ENCODE data around the gene RGS3.

The RGS3 gene

DNA sequence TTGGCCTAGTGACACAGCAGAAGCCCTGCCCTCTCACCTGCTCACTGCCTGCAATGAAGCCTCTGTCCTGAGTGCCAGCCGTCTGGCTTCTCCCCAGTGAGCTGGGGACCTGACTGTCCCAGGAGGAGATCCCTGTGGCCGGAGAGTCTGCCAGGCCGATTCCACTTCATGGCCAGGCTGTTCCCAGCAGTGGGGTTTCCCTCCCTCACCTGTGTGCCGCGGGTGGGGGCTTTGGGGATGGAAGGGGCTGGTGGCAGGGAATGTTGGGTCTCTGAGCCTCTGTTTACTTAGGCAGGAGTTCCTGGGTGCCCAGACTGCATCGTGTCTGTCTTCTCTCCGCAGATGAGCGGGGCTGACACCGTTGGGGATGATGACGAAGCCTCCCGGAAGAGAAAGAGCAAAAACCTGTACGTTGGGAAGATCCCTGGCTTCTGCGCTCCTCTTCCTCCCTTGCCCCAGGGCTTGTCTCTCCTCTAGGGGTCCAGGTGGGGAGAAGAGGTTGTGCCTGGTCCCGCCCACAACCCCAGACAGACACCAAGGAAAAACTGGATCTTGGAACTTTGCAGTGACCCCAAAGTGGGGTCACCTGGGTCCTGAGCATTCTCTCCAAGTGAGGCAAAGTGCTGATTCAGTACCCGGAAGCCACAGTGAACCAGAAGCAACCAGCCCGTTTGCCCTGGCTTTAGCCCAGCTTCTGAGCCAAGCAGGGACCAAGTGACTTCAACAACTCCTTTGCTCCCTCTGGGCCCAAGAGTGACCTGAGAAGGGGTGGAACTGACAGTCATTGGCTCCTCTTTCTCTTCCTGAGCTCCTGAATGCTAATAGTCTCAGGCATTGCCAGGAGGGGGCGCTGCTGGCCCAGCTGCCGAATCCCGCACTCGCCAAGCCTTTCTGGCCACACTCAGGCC is 127.7 kb downstream of the RGS3 start:
- peak; percentile 54 to 55 for DNase-seq

- DNase-seq: no peak
Measured at GRCh38 chr9:113591899-113592625, 128.5 kb downstream of the RGS3 start.

DNA sequence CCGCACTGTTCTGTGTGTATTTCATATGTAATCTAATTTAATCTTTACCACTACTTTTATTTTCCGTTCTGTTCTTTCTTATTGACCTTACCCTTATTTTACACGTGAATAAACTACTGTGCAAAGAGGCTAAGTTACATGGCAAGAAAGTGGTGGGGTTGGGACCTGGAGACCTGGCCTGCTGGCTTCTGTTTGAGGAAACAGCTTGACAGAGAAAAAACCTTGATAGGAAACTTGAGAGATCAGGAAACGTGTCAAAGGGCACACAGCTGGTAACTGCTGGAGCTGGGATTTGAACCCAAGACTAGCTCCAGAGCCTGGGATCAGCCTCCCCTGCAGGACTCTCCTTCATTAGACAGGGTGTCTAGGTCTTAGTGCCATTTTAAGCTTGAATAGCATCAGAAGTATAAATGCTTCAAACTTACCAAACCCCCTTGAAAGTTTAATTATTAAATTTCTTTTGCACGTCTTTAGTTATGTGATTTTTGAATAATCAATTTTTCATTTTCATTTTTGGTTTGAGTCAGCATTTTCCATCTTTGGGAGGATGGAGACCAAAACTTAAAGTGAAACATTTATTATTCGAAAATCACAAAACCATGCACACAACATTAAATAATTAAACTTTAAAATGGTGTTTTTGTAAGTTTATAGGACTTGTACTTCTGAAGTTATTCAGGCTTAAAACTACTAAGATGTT is 129.5 kb downstream of the RGS3 start:
- no peak for DNase-seq

GRCh38 chr9:113593682-113594281 is 130.3 kb downstream of the RGS3 start:
- DNase-seq: peak in 1 of 2 donors; percentile 16

DNA sequence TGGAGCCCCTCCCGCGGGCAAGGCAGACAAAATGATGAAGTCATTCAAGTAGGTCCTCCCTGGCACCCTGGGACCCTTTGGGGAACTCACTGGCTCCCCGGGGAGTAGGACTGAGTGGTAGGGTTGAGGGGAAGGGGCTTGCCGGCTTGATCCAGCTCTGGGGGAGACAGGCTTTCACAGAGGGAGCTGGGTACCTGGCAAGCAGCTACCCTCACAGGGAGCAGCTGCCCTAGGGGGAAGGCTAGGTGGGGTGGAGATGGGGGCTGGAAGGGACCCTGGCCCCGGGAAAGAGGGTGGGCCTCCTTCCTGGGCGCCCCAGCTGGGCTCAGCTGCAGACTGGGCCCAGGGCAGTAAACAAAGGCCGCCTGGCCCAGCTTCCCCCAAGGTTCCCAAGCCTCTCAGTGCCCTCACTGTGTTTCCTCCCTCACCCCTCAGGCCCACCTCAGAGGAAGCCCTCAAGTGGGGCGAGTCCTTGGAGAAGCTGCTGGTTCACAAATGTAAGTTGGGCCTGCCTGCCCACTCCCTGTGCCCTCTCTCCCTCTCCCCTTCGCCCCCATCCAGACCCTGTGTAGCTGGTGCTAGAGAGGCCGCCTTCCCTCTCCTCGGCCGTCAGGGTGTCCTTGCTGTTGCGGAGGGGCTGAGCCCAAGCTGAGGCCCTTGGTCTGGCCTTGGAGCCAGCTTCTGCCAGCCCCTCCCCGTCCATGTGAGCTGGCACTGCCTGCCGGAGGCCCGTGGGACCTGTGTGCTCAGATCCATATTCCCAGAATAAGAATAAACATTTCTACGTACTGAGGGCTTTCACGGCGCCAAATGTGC is 131.2 kb downstream of the RGS3 start:
- DNase-seq: no peak

DNA sequence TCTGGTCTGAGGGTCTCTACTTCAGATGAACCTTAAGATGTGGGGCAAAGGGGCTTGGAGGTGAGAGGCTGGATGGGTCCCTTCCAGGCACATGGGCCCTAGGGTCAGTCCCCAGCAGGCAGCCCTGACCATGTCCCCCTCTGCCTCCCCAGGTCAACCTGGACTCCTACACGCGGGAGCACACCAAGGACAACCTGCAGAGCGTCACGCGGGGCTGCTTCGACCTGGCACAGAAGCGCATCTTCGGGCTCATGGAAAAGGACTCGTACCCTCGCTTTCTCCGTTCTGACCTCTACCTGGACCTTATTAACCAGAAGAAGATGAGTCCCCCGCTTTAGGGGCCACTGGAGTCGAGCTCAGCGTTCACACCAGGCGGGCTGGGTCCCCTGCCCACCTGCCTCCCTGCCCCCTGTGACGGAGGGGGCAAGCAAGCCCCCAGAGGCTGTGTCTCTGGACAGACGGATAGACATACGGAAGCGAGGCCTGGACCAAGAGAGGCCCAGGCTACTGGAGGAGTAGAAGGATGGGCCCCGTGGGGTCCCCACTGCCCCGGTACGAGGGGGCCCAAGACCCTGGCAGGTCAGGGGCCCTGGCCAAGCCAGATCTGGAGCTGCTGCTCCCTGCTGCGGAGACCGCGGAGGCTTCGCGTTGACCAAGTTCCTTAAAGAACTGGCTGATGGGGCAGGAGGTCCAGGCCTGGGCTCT is 133.2 kb downstream of the RGS3 start:
- no peak for DNase-seq

DNA sequence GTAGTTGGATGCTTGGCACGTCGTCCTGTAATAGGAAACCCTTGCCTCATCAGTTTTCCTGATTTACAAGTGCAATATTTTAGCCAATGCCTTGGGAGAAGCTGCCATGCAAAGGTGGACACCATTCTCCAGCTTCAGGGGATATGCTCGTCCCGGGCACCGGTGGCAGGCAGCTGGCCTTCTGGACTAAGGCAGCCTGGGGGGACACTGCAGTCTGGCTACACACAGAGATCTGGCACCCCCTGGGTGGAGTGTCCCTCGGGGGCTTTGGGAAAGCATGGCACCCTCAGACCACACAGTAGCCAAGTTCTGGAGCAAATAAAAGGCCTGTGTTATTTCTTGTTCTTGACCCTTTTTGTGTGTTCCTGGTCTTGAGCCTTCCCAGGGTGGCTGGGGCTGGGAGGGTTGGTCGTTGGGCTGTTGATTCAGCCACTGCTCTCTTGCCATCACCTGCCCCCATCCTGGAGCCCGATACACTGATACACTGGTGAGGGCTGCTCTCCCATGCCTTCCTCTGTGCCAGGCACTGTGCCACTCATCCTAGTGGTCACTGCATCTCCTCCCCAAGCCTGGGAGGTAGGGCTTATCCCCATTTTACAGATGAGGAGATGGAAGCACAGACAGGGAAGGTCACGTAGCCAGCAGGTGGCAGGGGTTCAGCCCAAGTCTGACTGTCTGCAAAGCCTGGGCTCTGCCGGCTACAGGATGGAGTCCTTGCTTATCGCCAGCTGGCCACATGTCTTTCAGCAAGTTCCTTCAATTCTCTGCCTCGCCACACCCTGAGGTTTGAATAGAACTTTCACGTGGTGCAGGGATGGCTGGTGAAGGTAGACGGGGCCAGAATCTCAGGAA is 134.1 kb downstream of the RGS3 start:
- no peak for DNase-seq

- DNase-seq: no peak
Measured at GRCh38 chr9:113598451-113598850, 134.9 kb downstream of the RGS3 start.

- no peak for DNase-seq
Measured at GRCh38 chr9:113598883-113599282, 135.4 kb downstream of the RGS3 start.

DNA sequence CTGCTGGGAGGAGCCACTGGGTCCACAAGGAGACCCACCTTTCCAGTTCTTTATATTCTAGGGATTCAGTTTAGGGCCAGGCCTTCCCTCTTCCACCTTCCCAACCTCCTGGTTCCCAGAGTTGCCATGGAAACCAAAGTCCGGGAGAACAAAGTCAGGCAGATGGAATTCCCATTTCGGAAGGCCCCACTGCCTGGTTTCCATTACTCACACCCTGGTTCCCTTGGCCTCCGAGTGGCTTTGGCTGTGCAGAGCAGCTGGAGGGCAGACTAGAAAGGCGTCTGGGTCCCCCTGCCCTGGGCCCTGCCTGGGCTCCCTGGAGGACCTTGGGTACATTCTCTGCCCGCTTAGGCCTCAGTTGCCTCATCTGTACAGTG is 136.1 kb downstream of the RGS3 start:
- DNase-seq: no peak

DNA sequence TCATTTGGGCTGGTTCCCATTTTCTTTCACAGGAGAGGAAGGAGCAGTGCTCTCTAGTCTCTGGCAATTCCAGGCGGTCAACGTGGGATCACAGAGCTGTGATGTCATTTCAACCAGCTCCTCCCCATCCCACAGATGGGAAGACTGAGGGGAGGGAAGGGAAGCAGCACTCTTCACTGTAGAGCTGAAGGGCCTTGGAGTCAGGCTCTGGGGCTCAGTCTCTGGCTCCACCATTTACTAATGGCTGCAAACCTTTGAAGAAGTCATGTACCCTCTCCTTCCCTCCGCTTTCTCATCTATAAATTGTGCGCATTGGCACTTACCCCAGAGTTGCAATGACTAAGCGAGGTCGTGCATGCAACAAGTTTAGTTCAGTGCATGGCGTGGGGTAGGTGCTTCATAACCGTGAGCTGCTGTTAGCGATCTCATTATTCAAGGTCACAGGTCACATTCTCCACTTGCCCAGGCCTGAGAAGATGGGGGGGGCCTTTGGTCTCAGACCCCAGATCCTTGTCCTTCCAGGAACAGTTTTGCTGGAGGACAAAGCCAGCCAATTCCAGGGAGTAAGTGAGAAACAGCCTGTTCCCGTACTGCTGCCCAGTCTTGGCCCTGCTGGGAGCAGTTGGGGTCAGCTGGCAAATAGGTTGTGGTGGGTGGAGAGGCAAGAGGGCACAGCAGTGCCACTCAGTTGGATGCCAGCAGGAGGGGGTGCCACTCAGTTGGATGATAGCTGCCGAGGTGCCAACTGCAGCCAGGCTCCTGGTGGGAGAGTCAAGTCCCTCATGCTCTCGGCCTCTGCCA is 136.7 kb downstream of the RGS3 start:
- DNase-seq: no peak

GRCh38 chr9:113600871-113601614 is 137.5 kb downstream of the RGS3 start:
- DNase-seq: no peak

- no peak for DNase-seq
Measured at GRCh38 chr9:113601656-113602055, 138.1 kb downstream of the RGS3 start.

GRCh38 chr9:113602126-113603047 is 138.9 kb downstream of the RGS3 start:
- DNase-seq: peak in 1 of 2 donors; percentile 19

DNA sequence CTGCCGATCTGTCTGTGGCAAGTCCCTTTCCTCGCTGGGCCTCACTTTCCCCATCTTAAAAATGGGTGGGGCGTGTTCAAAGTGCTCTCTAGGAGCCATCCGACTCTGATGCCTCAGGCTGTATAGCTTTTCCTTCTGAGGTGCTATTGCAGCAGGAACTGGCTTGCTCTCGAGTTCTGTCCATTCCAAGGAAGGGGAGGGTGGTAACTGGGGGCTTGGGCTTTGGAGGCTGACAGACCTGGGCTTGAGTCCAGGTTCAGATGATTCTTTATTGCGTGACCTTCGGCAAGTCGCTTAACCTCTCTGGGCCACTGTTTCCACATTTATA is 139.5 kb downstream of the RGS3 start:
- no peak for DNase-seq

- DNase-seq: no peak
Measured at GRCh38 chr9:113603773-113604172, 140.2 kb downstream of the RGS3 start.

GRCh38 chr9:113604393-113604792 is 140.9 kb downstream of the RGS3 start:
- DNase-seq: no peak

DNA sequence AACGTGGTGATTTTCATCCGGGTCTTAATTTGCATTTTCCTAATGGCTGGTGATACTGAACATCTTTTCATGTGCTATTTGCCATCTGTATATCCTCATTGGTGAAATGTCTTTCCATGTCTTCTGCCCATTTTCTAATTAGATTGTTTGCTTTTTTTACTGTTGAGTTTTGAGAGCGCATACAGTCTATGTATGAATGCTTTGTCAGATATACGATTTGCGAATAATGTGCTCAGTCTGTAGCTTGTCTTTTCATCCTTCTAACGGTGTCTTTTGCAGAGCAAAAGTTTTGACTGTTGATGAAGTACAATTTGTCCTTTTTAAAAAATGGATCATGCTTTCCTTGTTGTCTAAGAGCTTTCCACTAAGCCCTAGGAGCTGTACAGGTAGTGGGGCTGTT is 143.0 kb downstream of the RGS3 start:
- DNase-seq: no peak

Measured in CD4-positive, alpha-beta T cell treated with Interferon alpha-2 for 1 hour (primary cell).